AG04449 (cell line): ENCODE results near the gene SELENOT.
"Not testable (repeated sequence)": the region's sequence is repeated elsewhere in the genome, so short reads cannot be mapped to it uniquely, and the experiment has no call there.

Experiments
- CTCF ChIA-PET: fragments of 350-600 bp; formaldehyde crosslinking; extraction: SDS; loops from one replicate; lab custom pipeline; 2021; ENCODE audit warnings: antibody characterized with exemption; lab: Yijun Ruan, JAX
- POLR2A ChIA-PET: fragments of 400-600, 350-600 bp; formaldehyde crosslinking; extraction: SDS; loops from one replicate; lab custom pipeline; 2020; ENCODE audit warnings: antibody characterized with exemption, inconsistent platforms; lab: Yijun Ruan, JAX
- DNase-seq: peaks from one replicate; pipeline ENCODE4 v3.0.0-alpha.2; 2010; ENCODE audit warnings: low read depth, low spot score
- H3K4me3 ChIP-seq: 2 replicates; pipeline ENCODE4 v1.5.1; 2011; ENCODE audit warnings: low read depth, mild to moderate bottlenecking, control low read depth, low read length
- TF ChIP-seq, protein P1 (sequence below): IDR thresholded peaks from one replicate; pipeline ENCODE4 v1.5.1; 2011; ENCODE audit warnings: mild to moderate bottlenecking, moderate library complexity, low read length, control low read depth, inconsistent platforms; ENCODE audit not compliant: insufficient read depth; ENCODE audit errors: missing control alignments

Gene SELENOT

GRCh38 chr3:150612494-150612893 lies 9.4 kb downstream of the SELENOT start:
- TF ChIP-seq, protein P1, sequence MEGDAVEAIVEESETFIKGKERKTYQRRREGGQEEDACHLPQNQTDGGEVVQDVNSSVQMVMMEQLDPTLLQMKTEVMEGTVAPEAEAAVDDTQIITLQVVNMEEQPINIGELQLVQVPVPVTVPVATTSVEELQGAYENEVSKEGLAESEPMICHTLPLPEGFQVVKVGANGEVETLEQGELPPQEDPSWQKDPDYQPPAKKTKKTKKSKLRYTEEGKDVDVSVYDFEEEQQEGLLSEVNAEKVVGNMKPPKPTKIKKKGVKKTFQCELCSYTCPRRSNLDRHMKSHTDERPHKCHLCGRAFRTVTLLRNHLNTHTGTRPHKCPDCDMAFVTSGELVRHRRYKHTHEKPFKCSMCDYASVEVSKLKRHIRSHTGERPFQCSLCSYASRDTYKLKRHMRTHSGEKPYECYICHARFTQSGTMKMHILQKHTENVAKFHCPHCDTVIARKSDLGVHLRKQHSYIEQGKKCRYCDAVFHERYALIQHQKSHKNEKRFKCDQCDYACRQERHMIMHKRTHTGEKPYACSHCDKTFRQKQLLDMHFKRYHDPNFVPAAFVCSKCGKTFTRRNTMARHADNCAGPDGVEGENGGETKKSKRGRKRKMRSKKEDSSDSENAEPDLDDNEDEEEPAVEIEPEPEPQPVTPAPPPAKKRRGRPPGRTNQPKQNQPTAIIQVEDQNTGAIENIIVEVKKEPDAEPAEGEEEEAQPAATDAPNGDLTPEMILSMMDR = no peak
- ChIA-PET CTCF (no interaction called here), POLR2A (interaction anchor here (1.2 kb wide), 1 partner anchor 10 kb away, joined by 5 read pairs; the partner anchor contains the start of gene SELENOT)
- no peak for DNase-seq
- H3K4me3 ChIP-seq = no peak overlapping the region

GRCh38 chr3:150613034-150613433 lies 9.9 kb downstream of the SELENOT start:
- H3K4me3 ChIP-seq = no peak overlapping the region
- DNase-seq = no peak
- CTCF ChIA-PET = no interaction called here
- POLR2A ChIA-PET = interaction anchor here (1.2 kb wide), 1 partner anchor 10 kb away, joined by 5 read pairs; the partner anchor contains the start of gene SELENOT
- TF ChIP-seq, protein P1 = no peak

- DNase-seq = no peak
- H3K4me3 ChIP-seq = no peak overlapping the region
- TF ChIP-seq, protein P1 = no peak
- ChIA-PET POLR2A (no interaction called here), CTCF (no interaction called here)
Measured at GRCh38 chr3:150613709-150614480, 10.8 kb downstream of the SELENOT start.

- no peak overlapping the region for H3K4me3 ChIP-seq
- TF ChIP-seq, protein P1 = no peak
- CTCF ChIA-PET = no interaction called here
- DNase-seq = no peak
- POLR2A ChIA-PET = no interaction called here
Measured at GRCh38 chr3:150620002-150620689, 17.0 kb downstream of the SELENOT start.

DNA sequence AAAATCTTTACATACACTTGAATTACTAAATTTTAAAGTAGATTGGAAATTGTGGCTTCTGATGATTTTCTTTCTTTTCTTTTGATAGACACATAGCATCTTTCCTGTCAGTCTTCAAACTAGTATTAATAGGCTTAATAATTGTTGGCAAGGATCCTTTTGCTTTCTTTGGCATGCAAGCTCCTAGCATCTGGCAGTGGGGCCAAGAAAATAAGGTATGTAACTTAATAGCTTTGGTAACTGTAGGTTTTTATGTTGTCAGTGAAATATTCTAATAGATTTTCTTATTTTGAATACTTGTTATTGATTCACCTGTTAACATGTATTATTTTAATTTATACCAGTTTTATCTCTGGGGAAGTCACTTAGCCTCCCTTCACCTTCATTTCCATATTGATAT lies 19.8 kb downstream of the SELENOT start:
- POLR2A ChIA-PET, DNase-seq, H3K4me3 ChIP-seq, CTCF ChIA-PET: not testable (repeated sequence)

GRCh38 chr3:150623945-150624344 lies 20.8 kb downstream of the SELENOT start:
- ChIA-PET POLR2A (no interaction called here), CTCF (no interaction called here)
- TF ChIP-seq, protein P1 = no peak
- DNase-seq = no peak
- no peak overlapping the region for H3K4me3 ChIP-seq
